CMK (cell line): Measurements from ENCODE around the gene CSNK1D.

Experiments
- DNase-seq: peaks from one replicate; pipeline ENCODE4 v3.0.0-alpha.2; 2010; ENCODE audit warnings: low read depth

The CSNK1D gene

DNA sequence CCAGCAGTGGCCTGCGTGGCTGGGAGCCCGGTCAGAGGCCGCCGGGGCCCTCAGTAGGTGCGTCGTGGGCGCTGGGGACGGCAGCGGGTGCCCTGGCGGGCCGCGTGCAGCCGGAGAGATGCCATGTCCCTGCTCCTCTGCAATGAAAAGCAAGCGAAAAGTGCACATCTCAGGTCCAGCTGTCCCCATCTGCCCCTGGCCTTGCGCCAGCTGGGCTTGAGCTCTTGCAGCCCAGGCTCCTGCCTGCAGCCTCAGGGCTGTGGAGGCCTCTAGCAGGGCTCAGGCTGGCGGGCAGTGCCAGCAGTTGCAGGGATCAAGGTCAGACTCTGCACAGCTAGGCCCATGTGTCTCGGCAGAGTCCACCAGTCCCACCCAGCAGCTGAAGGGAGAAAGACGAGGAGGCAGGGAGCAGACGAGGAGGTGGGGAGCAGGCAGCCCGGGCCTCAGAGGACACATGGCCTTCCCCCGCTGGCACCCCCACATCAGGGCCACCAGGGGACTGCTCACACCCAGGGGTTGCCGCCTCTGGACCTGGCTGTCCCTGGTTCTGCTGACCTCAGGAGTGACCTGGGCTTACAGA lies 33.5 kb downstream of the CSNK1D start:
- no peak for DNase-seq

DNA sequence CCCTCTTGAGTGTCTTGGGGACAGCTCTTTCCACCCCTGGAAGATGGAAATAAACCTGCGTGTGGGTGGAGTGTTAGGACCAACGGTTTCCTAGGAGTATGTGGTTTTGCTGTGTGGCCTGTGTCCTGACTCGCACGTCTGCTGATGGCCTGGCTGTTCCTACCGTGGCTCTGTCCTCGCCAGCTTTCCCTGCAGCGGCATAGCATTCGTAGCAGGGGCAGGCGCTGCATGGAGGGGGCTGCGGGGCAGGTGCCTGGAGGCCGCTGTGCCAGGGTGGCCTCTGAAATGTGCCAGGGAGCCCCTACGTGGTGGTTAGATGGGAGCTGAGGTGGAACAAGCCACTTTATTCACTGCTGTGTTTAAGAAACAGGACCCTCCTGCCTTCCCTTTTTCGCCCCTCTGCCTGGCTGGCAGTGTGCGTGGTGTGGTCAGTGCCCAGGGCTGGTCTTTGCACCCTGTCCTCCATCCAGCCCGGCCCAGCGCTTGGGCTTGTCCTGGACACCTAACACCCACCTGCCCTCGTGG lies 34.0 kb downstream of the CSNK1D start:
- no peak for DNase-seq

DNA sequence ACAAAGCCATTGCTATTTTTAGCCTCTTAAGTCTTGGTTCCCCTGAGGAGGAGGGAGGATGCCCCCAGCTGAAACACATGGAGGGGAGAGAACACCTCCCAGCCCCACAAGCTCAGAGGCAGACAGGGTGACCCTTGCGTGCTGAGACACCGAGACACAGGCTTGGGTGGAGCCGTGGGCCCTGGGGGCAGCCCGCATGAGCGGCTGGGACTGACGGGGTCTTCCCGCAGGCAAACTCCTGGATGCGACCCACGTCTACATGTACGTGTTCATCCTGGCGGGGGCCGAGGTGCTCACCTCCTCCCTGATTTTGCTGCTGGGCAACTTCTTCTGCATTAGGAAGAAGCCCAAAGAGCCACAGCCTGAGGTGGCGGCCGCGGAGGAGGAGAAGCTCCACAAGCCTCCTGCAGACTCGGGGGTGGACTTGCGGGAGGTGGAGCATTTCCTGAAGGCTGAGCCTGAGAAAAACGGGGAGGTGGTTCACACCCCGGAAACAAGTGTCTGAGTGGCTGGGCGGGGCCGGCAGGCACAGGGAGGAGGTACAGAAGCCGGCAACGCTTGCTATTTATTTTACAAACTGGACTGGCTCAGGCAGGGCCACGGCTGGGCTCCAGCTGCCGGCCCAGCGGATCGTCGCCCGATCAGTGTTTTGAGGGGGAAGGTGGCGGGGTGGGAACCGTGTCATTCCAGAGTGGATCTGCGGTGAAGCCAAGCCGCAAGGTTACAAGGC lies 34.9 kb downstream of the CSNK1D start:
- DNase-seq, result no peak

DNA sequence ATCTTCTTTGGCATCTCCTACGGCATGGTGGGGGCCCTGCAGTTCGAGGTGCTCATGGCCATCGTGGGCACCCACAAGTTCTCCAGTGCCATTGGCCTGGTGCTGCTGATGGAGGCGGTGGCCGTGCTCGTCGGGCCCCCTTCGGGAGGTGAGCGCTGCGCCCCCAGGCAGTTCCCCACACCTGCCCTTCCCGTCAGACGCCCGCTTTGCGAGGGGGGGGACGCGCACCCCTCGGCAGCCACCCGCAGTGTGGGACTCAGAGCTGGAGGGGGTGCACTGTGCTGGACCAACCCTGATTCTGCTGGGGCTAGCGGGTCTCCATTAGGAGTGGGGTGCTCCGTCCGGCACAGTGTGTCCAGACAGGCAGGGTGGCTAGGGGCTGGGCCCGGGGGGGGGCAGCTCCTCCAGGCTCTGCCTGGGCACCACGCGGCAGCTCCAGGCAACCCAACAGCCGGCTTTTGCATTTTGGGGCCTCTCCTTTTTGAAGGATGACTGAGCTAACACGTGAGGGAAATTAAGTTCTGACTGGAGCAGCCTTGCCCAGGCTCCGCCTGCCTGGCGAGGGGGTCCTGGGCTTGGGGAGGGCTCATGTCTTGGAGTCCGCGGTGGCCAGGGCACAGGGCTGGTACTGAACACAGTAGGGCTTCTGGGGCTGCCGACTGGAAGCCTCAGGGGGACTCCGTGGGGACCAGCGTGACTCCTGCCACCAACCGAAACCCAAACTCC lies 35.6 kb downstream of the CSNK1D start:
- no peak for DNase-seq

DNA sequence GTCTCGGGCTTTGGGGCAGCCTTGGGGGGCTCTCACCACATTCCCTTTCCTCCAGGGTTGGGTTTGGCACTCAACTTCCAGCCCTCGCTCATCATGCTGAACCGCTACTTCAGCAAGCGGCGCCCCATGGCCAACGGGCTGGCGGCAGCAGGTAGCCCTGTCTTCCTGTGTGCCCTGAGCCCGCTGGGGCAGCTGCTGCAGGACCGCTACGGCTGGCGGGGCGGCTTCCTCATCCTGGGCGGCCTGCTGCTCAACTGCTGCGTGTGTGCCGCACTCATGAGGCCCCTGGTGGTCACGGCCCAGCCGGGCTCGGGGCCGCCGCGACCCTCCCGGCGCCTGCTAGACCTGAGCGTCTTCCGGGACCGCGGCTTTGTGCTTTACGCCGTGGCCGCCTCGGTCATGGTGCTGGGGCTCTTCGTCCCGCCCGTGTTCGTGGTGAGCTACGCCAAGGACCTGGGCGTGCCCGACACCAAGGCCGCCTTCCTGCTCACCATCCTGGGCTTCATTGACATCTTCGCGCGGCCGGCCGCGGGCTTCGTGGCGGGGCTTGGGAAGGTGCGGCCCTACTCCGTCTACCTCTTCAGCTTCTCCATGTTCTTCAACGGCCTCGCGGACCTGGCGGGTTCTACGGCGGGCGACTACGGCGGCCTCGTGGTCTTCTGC lies 36.3 kb downstream of the CSNK1D start:
- DNase-seq, result no peak

DNA sequence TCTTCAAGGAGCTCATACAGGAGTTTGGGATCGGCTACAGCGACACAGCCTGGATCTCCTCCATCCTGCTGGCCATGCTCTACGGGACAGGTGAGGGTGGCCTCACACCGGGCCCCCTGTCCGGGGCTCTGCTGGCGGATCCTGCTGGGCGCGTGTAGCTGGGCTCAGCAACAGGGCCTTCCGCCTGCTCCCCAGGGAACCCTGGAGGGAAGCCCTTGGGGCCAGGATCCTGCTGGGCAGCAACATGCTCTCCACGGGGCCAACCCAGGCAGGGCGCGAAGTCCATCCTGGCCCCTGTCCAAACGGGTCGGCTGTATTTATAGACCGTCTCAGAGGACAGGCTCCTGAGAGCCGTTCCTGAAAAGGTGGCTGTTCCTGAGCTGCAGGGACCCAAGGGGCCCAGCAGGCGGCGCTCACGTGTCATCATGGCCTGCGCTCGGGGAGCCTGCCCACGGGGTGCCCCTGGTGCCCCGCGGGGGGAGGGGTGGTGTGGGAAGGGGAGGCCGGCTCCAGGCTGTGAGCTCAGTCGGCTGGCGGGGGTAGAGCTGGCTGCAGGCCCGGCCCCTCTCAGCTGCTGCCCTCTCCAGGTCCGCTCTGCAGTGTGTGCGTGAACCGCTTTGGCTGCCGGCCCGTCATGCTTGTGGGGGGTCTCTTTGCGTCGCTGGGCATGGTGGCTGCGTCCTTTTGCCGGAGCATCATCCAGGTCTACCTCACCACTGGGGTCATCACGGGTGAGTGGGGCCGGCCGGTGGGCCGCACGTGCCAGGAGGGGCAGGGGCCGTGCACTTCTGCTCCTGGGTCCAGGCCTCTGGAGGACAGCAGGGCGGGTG lies 37.1 kb downstream of the CSNK1D start:
- peak; percentile 58 for DNase-seq

DNA sequence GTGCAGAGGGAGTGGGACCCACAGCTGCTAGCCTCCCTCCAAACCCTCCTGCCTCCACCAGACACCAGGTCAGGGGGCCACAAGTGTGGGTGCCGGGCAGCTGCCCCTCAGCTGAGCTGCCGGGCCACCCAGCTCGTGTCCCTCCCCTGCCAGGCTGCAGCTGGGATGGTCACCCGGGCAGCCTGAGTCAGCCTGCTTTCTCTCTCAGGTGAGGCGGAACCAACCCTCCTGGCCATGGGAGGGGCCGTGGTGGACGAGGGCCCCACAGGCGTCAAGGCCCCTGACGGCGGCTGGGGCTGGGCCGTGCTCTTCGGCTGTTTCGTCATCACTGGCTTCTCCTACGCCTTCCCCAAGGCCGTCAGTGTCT lies 37.7 kb downstream of the CSNK1D start:
- no peak for DNase-seq

DNA sequence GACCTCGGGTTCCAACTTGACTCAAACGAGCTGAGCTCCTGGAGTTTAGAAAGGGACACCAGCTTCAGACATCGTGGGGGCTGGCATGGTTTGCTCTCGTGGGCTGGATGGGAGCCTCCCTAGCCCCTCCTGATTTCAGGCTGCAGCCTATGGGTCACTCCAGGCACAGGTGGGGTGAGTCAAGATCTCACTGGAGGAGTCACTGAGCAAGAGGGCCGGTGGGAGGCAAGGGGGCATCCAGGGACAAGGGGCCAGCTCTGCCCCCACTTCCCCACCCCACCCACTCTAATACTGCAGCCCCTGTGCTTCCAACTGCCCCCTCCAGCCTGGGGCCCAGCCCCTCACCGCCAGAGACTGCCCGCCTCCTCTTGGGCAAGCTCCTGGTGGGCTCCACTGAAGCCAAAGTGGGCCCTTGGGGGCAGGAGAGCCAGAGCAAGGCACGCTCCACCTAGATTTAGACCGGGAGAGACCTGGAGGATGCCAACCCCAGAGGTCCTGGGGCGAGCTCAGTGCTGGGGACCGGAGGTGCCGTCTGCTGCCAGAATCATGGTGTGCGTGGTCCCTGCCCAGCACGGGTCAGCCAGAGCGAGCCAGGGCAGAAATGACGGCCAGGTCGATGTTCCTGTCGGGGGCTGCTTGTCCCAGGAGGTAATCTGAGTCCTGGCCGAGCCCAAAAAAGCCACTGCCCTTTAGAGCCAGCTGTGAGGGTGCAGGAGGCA lies 38.3 kb downstream of the CSNK1D start:
- no peak for DNase-seq

DNA sequence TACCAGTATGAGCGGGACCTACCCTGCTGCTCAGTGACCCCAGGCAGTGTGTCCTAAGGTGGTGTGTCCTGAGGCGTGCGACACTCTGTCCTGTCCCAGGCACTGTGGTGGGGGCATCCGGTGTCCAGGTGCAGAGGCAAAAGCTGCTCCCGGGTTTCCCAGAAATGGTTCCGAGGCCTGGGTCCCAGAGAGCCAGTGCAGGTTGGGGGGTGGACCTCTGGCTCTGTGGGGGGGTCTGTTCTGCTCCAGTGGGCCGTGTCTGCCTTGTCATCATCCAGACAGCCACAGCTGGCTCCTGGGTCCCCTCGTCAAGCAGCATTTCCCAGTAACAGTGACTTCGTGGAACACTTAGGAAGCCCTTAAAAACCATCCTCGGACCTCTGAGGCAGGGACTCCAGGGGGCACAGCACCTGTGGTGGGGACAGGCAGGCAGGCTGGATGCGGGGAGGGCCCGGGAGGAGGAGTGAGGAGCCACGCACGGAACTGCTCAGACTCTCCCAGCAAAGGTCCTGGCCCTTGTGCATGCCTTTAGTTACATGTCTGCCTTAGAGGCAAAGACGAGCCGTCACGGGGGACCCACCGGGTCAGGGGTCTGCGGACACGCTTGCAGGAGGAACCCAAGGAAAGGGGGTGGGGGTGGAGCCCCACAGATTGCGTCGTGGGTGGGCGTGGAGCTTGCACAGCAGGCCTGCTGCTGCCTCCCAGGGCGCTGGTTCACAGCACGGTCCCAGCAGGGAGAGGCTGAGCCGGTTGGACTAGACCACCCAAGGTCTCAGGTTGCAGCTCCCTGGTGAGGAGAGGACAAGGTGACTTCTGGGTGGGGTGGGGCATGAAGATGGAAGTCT lies 39.1 kb downstream of the CSNK1D start:
- DNase-seq, result no peak

DNA sequence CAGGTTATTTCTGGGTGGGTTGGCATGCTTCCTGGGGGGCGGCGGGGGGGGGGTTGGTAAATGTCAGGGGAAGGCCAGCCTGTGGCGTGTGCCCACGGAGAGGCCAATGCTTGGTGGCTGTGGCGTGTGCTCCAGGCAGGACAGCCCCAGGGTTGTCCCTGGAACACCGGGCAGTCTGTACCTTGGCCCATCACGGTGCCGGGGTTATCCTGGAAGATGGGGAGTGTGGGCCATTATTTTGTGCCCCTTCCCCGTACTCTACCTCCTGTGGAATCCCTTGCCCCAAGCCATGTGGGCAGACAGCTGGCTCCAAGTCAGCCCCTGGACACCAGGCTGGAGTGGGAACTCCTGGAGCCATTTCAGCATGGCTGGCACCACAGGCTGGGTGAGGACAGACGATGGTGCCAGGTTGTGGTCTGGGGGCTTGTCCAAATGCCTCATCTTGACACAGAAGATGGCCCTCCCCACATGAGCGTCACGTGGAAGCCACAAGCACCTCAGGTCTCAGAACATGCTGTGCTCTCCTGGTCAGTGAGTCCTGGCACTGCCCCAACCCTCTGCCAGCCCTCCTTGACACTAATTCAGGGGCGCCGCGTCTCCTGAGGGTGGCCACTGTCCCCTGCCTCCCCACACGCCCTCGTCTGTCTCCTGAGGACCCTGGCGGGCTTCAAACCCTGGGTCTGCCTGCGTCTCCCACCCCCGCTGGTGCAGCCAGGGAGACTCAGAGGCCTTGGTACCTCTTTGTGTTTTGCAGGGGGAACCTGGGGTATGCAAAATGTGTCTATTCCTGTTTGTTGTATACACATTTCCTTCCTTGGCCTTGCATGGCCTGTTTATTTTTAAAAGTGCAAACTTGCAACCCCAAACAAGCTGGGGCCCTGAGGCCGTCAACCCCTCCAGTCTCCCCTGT lies 40.4 kb downstream of the CSNK1D start:
- no peak for DNase-seq

DNA sequence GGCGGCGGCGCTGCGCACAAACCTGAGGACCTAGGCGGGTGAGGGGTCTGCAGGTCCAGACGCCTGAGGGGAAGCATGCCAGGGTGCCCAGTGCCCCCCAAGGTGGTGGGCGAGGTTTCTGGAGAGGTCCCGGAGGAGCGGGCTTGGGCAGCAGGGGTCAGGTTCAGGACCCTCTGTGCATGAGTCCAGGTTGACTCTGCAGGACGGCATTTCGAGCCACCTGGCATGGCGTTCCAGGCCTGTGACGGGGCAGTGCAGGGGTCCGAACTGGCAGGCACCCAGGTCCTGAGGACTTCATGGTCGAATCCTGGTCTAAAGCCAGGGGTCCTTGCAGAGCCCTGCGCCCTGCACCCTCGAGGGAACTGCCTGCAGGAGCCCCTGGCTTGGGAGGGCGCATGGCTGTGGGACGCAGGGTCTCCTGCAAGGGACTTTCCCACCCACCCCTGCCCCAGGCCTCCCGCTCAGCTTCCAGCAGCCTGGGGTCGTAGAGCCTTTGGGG lies 41.1 kb downstream of the CSNK1D start:
- DNase-seq, result peak; percentile 52

DNA sequence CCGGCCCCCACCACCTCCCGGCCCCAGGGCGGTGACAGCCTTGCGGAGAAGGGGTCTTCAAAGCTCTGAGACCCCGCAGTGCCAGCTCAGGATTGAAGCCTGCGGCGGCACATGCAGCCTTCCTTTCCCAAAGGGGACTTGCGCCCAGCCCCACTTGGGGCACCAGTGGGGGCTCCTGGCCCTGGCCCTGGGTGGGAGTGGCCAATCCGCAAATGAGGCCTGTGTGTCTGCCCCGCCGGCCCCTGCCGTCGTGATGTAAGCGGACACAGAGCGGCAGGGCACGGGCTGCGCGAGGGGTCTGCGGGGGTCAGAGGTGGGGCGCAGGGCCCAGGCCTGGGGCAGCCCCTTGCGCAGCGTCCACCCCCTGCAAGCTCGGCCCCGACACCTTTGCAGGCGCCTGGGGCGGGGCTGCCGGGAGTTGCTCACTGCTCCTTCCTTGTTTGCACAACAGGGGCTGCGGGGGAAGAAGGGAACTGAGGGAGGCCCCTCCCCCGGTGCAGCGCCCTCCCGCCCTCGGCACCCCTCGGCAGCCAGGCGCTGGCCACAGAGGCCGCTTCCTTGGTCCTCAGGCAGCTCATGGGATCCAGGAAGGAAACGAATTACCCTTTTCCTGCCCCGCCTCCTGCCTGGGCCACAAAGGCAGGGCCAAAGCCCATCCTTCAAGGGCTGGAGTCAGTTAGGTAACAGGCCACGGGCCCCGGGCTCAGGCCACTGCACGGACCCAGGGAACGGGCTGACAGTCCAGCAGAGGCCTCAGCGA lies 41.8 kb downstream of the CSNK1D start:
- DNase-seq, result peak; percentile 74

DNA sequence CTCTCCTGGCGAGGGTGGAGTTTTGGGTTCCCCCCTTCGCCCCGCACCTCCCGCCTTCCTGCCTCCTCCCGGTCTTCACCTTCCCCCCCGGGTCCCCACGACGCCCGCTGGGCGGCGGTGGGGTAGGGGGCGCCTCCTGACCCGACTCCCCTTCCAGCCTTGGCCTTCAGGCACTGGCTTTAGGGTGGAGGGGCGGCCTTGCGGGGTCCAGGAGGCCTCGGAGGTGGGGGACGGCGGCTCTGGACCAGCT lies 42.3 kb downstream of the CSNK1D start:
- peak; percentile 75 for DNase-seq

DNA sequence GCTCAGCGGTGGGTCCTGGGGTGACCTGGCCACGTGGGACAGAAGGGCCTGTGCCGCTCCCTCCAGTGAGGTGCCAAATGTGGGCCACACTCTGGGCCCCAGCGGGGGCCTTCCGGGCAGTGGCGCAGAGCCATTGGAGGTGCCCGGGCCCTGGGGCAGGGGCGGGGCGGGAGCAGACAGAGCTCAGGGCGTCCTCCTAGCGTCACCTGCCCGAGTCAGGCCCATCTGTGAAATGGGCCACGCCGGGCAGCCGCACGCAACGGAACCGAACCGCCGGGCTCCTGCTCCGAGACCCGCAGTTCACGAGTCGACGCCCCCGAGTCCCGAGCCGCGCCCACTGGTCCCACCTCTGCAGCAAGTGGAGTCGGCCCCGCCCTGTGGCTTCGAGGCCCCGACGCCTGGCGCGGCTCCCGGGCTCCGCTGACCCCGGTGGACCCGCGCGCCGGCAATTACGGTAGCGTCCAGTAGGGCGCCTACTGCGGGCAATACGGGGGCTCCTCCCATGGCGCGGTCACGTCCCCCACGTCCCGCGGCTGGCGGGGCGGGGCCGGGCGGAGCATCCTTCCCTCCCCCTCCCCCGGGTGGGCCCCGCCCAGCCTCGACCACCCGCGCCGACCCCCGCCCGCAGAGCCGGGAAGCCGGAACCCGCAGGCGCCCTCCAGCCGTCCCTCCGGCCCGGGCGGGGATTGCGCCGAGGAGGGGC lies 42.7 kb downstream of the CSNK1D start:
- no peak for DNase-seq

DNA sequence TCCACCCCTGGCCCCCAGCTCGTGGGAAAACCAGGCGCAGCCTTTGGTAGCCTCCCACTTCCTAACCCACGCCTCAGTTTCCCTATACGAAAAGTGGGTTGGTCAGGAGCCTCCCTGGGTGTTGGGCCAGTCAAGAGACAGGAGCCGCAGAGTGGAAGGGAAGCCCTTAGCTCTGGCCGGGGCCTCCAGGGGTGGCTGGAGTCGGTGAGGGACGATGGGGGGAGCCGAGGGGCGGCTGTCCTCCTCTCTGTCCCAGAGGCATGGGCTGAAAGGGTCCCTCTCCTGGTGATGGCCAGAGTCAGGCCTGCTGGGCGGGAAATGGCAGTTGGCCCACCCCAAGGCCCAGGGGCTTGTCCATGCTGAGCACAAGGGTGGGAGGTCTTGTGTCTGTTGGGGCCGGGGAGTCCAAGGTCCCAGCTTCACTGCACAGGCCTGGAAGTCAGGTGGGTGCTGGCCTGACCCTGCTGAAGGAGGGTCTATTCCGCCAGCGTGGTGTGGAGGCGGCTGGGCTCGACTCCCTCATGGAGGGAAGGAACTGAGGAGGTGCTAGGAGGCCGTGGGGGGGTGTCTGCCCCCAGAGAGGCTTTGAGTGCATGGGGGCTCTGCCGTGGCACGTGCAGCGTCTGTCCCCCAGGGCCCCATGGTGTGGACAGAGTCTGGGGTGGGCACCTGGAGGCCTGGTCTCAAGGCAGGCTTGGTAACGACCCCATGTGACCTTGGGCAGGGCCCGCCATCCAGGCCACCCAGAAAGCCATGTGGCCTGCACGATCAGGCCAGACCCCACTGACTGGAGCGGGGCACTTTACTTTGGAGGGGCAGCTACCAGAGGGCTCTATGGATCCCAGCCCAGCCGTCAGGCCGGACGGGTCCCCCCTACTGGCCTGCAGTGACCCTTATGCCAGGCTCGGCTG lies 43.5 kb downstream of the CSNK1D start:
- DNase-seq, result no peak

DNA sequence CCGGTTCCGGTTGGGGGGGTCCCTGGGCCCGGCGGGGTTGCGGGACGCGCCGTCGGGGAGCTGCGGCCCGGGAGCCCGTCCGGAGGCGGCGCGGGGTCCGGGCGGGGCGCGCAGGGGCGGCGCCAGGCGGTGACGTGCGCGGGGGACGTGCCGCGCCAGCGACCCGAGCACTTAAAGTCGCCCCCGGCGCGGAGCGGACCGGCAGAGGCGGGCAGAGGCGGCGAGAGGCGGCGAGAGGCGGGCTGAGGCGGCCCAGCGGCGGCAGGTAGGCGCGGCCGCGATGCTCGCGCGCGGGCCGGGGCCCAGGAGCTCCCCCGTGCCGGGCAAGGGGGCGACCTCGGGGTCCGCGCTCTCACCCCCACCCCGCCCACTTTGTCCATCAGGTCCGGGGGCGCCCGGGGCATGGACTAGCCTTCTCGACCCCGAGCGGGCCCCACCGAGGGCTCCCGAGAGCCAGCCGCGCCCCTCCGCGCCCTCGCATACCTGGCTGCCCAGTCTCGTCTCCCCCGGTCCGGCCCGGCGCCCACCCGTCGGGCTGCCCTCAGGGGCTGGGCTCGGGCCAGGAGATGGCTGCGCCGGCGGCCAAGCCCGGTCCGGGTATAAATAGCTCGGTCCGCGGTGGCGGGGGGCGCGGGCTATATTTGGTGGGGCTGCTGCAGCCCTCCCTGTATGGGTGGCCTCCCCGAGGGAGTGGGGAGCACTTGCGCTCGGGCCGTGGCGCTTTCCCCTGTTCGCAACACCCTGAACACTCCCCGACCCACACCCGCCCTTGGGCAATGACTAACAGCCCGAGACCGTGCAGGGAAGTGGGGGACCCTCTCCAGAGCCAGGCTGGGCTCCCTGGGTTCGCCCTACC lies 44.4 kb downstream of the CSNK1D start, which contains the start of gene SLC16A3:
TSS of gene SLC16A3 (plus strand) at position 201 of the 856 bp plus-strand sequence. CDS start 6,967 bp downstream, outside the sequence.
- DNase-seq, result no peak
